HG03558 (cell line): ENCODE data around the gene RNF223.
"Not testable (repeated sequence)": the region's sequence is repeated elsewhere in the genome, so short reads cannot be mapped to it uniquely, and the experiment has no call there.

Experiments
- ATAC-seq: cut with Tn5 transposase; IDR thresholded peaks from one replicate; pipeline ENCODE4 v1.9.1; 2021; ENCODE audit warnings: moderate number of reproducible peaks; ENCODE audit not compliant: unreplicated experiment; ENCODE audit errors: extremely low read depth

Gene RNF223

DNA sequence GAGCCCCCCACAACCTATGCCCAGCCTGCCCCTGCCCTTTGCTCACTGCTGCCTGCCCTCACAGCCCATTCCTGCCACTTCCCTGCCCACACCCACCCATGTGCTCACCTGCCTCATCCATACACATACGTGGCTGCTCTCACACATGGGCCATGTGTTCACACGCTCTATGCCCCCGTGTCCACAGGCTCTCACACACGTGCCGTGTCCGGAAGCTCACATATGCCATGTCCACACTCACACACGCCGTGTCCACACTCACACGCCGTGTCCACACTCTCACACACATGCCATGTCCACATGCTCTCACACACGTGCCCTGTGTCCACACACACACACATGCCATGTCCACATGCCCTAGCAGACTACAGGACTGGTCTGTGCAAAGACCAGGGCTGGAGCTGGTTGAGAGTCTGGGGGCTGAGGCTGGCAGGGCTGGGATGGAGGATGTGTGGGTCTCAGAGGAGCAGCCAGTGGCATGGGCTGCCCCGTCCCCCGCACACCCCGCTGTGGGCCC is 583 bp upstream of the RNF223 start:
- no peak for ATAC-seq

DNA sequence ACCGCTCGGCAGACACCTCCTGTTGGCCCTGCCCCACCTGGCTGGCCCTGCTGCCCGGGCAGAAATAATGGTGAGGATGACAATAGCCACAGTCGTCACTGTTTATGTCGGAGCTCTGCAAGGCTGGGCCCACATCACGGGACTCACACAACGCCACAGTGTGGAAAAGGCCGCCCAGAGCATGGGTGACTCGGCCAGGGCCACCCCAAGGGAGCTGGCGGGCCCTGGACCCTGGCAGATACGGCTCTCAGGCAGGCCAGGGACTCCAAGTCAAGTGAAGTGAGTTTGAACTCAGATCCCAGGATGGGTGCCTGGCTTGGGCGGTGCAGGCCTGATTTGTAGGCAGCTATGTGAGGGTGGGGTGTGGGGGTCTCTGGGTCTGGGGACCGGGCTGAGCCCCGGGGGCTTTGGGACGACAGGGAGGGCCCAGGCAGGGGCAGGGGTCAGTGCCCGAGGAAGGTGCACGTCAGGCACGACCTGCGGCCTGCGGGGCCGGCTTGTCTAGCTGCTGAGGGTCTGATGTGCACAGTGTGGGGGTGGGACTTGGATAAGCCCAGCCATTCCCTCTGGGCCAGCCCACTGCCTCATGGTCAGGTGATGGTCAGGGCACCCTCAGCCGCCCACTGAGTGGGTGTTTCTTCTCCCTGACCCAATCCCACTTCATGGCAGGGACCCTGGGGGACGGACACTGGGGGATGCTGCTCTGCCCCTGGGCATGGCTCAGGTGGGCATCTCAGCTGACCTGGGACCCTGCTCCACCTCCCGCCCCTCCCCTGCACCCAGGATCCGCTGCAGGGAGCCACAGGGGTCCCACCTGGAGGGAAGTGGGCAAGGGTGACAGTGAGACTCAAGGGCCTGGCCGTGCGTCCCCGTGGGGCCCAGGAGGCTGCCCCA is 1.0 kb downstream of the RNF223 start:
- no peak for ATAC-seq

GRCh38 chr1:1072299-1072848 is 1.7 kb downstream of the RNF223 start:
- no peak for ATAC-seq

DNA sequence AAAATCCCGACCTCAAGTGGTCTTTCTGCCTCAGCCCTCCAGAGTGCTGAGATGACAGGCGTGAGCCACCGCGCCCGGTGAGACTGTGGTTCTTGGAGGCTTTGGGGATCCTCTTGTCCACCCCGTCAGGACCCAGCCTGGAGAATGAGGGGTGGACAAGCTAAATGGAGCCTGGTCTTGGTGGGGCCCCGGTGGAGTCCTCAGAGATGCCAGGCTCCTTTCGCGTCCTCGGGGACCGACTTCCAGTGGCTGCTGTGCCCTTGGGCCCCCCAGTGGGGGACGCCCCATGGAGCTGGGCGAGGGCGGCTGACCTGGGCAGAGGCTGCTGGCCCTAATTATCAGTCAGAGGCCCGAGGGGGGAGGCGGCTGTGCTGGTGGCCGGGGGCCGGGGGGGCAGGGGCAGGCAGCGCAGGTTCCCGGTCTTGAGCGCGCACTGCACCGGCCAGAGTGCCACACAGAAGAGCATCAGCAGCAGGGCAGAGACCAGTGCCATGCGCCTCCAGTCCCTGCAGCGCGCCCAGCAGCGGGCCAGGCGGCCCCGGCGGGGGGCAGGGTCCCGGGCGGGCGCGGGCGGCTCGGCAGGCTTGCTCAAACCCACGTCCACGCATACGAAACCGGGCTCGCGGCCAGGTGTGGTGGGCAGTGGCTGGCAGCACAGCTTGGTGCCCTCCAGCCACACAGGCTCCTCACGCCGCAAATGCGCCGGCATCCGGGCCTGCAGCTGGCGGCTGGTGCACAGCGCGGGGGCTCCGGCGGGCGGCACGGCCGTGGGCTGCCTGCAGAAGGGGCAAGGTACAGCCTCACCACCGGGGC is 2.4 kb downstream of the RNF223 start:
- ATAC-seq, result no peak

GRCh38 chr1:1069711-1070676 is 4.1 kb downstream of the RNF223 start:
- no peak for ATAC-seq

DNA sequence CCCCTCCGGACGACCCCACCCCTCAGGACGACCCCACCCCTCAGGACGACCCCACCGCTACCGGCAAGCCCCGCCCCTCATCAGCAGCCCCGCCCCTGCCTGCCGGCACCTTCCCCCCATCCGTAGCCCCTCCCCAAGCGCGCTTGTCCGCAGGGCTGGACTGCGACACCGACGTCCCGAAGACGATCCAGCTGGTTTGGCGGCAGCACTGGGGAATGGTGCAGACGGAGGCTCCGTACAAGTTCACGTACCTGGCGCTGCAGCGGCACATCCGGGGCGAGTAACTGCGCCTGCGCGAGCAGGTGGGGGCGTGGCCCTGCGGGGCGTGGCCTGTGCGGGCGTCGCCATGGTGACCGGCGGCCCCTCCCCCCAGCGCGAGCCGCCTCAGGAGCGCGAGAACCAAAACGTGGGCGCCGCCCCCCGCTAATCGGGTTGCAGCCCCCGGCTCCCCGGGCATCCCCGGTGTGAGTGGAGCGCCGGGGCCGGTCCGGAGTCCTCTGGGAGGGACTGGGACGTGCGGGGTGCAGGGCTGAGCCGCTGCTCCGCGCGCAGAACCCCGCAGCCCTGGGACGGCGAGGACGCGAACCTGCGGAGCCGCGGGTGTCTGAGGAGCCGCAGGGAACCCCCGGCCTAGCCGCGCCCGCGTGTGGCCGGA is 4.9 kb downstream of the RNF223 start:
- no peak for ATAC-seq

GRCh38 chr1:1068517-1069055 is 5.5 kb downstream of the RNF223 start:
- no peak for ATAC-seq

- no peak for ATAC-seq
Measured at GRCh38 chr1:1067860-1068516, 6.1 kb downstream of the RNF223 start.

GRCh38 chr1:1067284-1067859 is 6.7 kb downstream of the RNF223 start:
- ATAC-seq, result no peak

GRCh38 chr1:1066403-1067283 is 7.5 kb downstream of the RNF223 start:
- no peak for ATAC-seq

- not testable (repeated sequence) for ATAC-seq
Measured at GRCh38 chr1:1065940-1066304, 8.2 kb downstream of the RNF223 start.

- no peak for ATAC-seq
Measured at GRCh38 chr1:1065265-1065939, 8.7 kb downstream of the RNF223 start.

- ATAC-seq, result no peak
Measured at GRCh38 chr1:1063945-1064831, 9.9 kb downstream of the RNF223 start.

- no peak for ATAC-seq
Measured at GRCh38 chr1:1063261-1063944, 10.7 kb downstream of the RNF223 start.
